ENCODE results near the gene DOCK4.

The DOCK4 gene

GRCh38 chr7:112176693-112177415, 29.3 kb downstream of the DOCK4 start:
- Histone ChIP-seq H3K56ac (ENCODE audit: low read length) (no peak overlapping the region), H3K27me3 (ENCODE audit: insufficient read depth, low read length, poor library complexity) (no peaks in the 10 kb centered on the region), H3K4me1 (ENCODE audit: control insufficient read depth, low read depth, low read length) (no peaks in the 10 kb centered on the region), H3K36me3 (ENCODE audit: control insufficient read depth, insufficient read depth, low read length) (no peaks in the 10 kb centered on the region), H3K18ac (ENCODE audit: low read length) (no peak overlapping the region), H3K4ac (ENCODE audit: low read depth, low read length) (no peak overlapping the region), H3K4me3 (ENCODE audit: low read length) (no peak overlapping the region), H3K23ac (ENCODE audit: low read length) (no peak overlapping the region), H2AK5ac (ENCODE audit: low read length) (no peak overlapping the region), H3K9ac (ENCODE audit: low read length) (no peak overlapping the region), H4K8ac (ENCODE audit: low read depth, low read length) (no peak overlapping the region), H3K4me2 (ENCODE audit: low read length) (no peak overlapping the region), H2BK15ac (replicated peaks; ENCODE audit: low read depth) (no peak overlapping the region), H4K5ac (ENCODE audit: low read length) (no peak overlapping the region), H3K79me1 (ENCODE audit: low read length) (peaks cover 22% of the 10 kb centered on the region), H3K79me2 (ENCODE audit: control insufficient read depth, insufficient read depth, low read length) (peaks cover 57% of the 10 kb centered on the region), H2BK5ac (ENCODE audit: low read length) (no peak overlapping the region), H3K27ac (ENCODE audit: low read depth, low read length) (no peak overlapping the region), H2BK120ac (ENCODE audit: low read depth, low read length) (no peak overlapping the region)
- no CpG with 5 or more reads among the region's 5 CpGs for WGBS (ENCODE audit: extremely low coverage, insufficient coverage, low lambda C conversion rate)
- DNase-seq: no peak

GRCh38 chr7:112176241-112176640, 30.0 kb downstream of the DOCK4 start:
- no peak overlapping the region for H3K23ac ChIP-seq (ENCODE audit: low read length)
- H3K4me3 ChIP-seq (ENCODE audit: low read length): no peak overlapping the region
- H3K79me2 ChIP-seq (ENCODE audit: control insufficient read depth, insufficient read depth, low read length): peaks cover 56% of the 10 kb centered on the region
- no peaks in the 10 kb centered on the region for H3K36me3 ChIP-seq (ENCODE audit: control insufficient read depth, insufficient read depth, low read length)
- no peak overlapping the region for H2AK5ac ChIP-seq (ENCODE audit: low read length)
- no peak overlapping the region for H3K18ac ChIP-seq (ENCODE audit: low read length)
- H3K27me3 ChIP-seq (ENCODE audit: insufficient read depth, low read length, poor library complexity): no peaks in the 10 kb centered on the region
- H3K79me1 ChIP-seq (ENCODE audit: low read length): peaks cover 19% of the 10 kb centered on the region
- DNase-seq: no peak
- H3K9ac ChIP-seq (ENCODE audit: low read length): no peak overlapping the region
- no peak overlapping the region for H3K4ac ChIP-seq (ENCODE audit: low read depth, low read length)
- H3K27ac ChIP-seq (ENCODE audit: low read depth, low read length): no peak overlapping the region
- no peaks in the 10 kb centered on the region for H3K4me1 ChIP-seq (ENCODE audit: control insufficient read depth, low read depth, low read length)
- WGBS (ENCODE audit: extremely low coverage, insufficient coverage, low lambda C conversion rate): no CpG with 5 or more reads among the region's 2 CpGs
- no peak overlapping the region for H3K4me2 ChIP-seq (ENCODE audit: low read length)
- no peak overlapping the region for H2BK5ac ChIP-seq (ENCODE audit: low read length)
- H4K5ac ChIP-seq (ENCODE audit: low read length): no peak overlapping the region
- no peak overlapping the region for H3K56ac ChIP-seq (ENCODE audit: low read length)
- no peak overlapping the region for H2BK120ac ChIP-seq (ENCODE audit: low read depth, low read length)
- H2BK15ac ChIP-seq (replicated peaks; ENCODE audit: low read depth): no peak overlapping the region
- H4K8ac ChIP-seq (ENCODE audit: low read depth, low read length): no peak overlapping the region

GRCh38 chr7:112174192-112174591, 32.0 kb downstream of the DOCK4 start:
- H3K27me3 ChIP-seq (ENCODE audit: insufficient read depth, low read length, poor library complexity): no peaks in the 10 kb centered on the region
- H3K27ac ChIP-seq (ENCODE audit: low read depth, low read length): no peak overlapping the region
- H3K23ac ChIP-seq (ENCODE audit: low read length): no peak overlapping the region
- no peak overlapping the region for H3K9ac ChIP-seq (ENCODE audit: low read length)
- 100% methylated on average over 1 of the region's 3 CpGs for WGBS (ENCODE audit: extremely low coverage, insufficient coverage, low lambda C conversion rate)
- no peak overlapping the region for H3K4me2 ChIP-seq (ENCODE audit: low read length)
- peaks cover 14% of the 10 kb centered on the region for H3K79me1 ChIP-seq (ENCODE audit: low read length)
- H3K56ac ChIP-seq (ENCODE audit: low read length): no peak overlapping the region
- no peak overlapping the region for H2AK5ac ChIP-seq (ENCODE audit: low read length)
- H3K36me3 ChIP-seq (ENCODE audit: control insufficient read depth, insufficient read depth, low read length): no peaks in the 10 kb centered on the region
- no peak overlapping the region for H4K8ac ChIP-seq (ENCODE audit: low read depth, low read length)
- DNase-seq: no peak
- no peak overlapping the region for H4K5ac ChIP-seq (ENCODE audit: low read length)
- H3K4ac ChIP-seq (ENCODE audit: low read depth, low read length): no peak overlapping the region
- no peak overlapping the region for H2BK5ac ChIP-seq (ENCODE audit: low read length)
- no peak overlapping the region for H3K18ac ChIP-seq (ENCODE audit: low read length)
- no peak overlapping the region for H3K4me3 ChIP-seq (ENCODE audit: low read length)
- no peak overlapping the region for H2BK15ac ChIP-seq (replicated peaks; ENCODE audit: low read depth)
- H3K79me2 ChIP-seq (ENCODE audit: control insufficient read depth, insufficient read depth, low read length): peaks cover 49% of the 10 kb centered on the region
- H3K4me1 ChIP-seq (ENCODE audit: control insufficient read depth, low read depth, low read length): no peaks in the 10 kb centered on the region
- no peak overlapping the region for H2BK120ac ChIP-seq (ENCODE audit: low read depth, low read length)

- Histone ChIP-seq H3K4ac (ENCODE audit: low read depth, low read length) (no peak overlapping the region), H3K36me3 (ENCODE audit: control insufficient read depth, insufficient read depth, low read length) (no peaks in the 10 kb centered on the region), H4K8ac (ENCODE audit: low read depth, low read length) (no peak overlapping the region), H4K5ac (ENCODE audit: low read length) (no peak overlapping the region), H2BK15ac (replicated peaks; ENCODE audit: low read depth) (no peak overlapping the region), H3K27me3 (ENCODE audit: insufficient read depth, low read length, poor library complexity) (no peaks in the 10 kb centered on the region), H3K79me2 (ENCODE audit: control insufficient read depth, insufficient read depth, low read length) (peaks cover 47% of the 10 kb centered on the region), H2BK120ac (ENCODE audit: low read depth, low read length) (no peak overlapping the region), H3K4me3 (ENCODE audit: low read length) (no peak overlapping the region), H2BK5ac (ENCODE audit: low read length) (no peak overlapping the region), H3K56ac (ENCODE audit: low read length) (no peak overlapping the region), H3K23ac (ENCODE audit: low read length) (no peak overlapping the region), H3K79me1 (ENCODE audit: low read length) (peaks cover 16% of the 10 kb centered on the region), H3K9ac (ENCODE audit: low read length) (no peak overlapping the region), H3K27ac (ENCODE audit: low read depth, low read length) (no peak overlapping the region), H3K4me1 (ENCODE audit: control insufficient read depth, low read depth, low read length) (no peaks in the 10 kb centered on the region), H2AK5ac (ENCODE audit: low read length) (no peak overlapping the region), H3K18ac (ENCODE audit: low read length) (no peak overlapping the region), H3K4me2 (ENCODE audit: low read length) (no peak overlapping the region)
- WGBS (ENCODE audit: extremely low coverage, insufficient coverage, low lambda C conversion rate): no CpG with 5 or more reads among the region's 4 CpGs
- DNase-seq: no peak
Observed at GRCh38 chr7:112173568-112173905, 32.7 kb downstream of the DOCK4 start.

- Histone ChIP-seq H4K5ac (ENCODE audit: low read length) (no peak overlapping the region), H2BK15ac (replicated peaks; ENCODE audit: low read depth) (no peak overlapping the region), H3K36me3 (ENCODE audit: control insufficient read depth, insufficient read depth, low read length) (no peaks in the 10 kb centered on the region), H3K27me3 (ENCODE audit: insufficient read depth, low read length, poor library complexity) (no peaks in the 10 kb centered on the region), H3K9ac (ENCODE audit: low read length) (no peak overlapping the region), H2BK5ac (ENCODE audit: low read length) (no peak overlapping the region), H3K4me1 (ENCODE audit: control insufficient read depth, low read depth, low read length) (no peaks in the 10 kb centered on the region), H3K4me3 (ENCODE audit: low read length) (no peak overlapping the region), H3K56ac (ENCODE audit: low read length) (no peak overlapping the region), H2AK5ac (ENCODE audit: low read length) (no peak overlapping the region), H3K4ac (ENCODE audit: low read depth, low read length) (no peak overlapping the region), H3K27ac (ENCODE audit: low read depth, low read length) (no peak overlapping the region), H3K4me2 (ENCODE audit: low read length) (no peak overlapping the region), H3K79me1 (ENCODE audit: low read length) (peaks cover 15% of the 10 kb centered on the region), H2BK120ac (ENCODE audit: low read depth, low read length) (no peak overlapping the region), H3K79me2 (ENCODE audit: control insufficient read depth, insufficient read depth, low read length) (peaks cover 46% of the 10 kb centered on the region), H3K23ac (ENCODE audit: low read length) (no peak overlapping the region), H4K8ac (ENCODE audit: low read depth, low read length) (no peak overlapping the region), H3K18ac (ENCODE audit: low read length) (no peak overlapping the region)
- DNase-seq: no peak
- WGBS (ENCODE audit: extremely low coverage, insufficient coverage, low lambda C conversion rate): no CpG with 5 or more reads among the region's 8 CpGs
Observed at GRCh38 chr7:112172870-112173567, 33.2 kb downstream of the DOCK4 start.
